IMR-90 (cell line): ENCODE measurements around the gene STRN.

Experiments
- BHLHE40 ChIP-seq: fragments of 150-350 bp; IDR thresholded peaks from 2 replicates; pipeline ENCODE4 v1.6.1; 2016; ENCODE audit warnings: mild to moderate bottlenecking, low read depth, low read length
- CTCF ChIP-seq: conservative IDR thresholded peaks from 2 replicates; pipeline ENCODE4 v1.5.1; 2012; ENCODE audit warnings: mild to moderate bottlenecking, low read depth, low read length, improper control_type of control experiment
- ELK1 ChIP-seq: fragments of 150-350 bp; IDR thresholded peaks from 2 replicates; pipeline ENCODE4 v1.6.1; 2016; ENCODE audit warnings: low read depth, mild to moderate bottlenecking, low read length, moderate library complexity, borderline replicate concordance
- MAFK ChIP-seq: IDR thresholded peaks from 2 replicates; pipeline ENCODE4 v1.6.1; 2012; ENCODE audit warnings: low read depth, low read length, improper control_type of control experiment
- MAZ ChIP-seq: IDR thresholded peaks from 2 replicates; pipeline ENCODE4 v1.6.1; 2012; ENCODE audit warnings: low read depth, mild to moderate bottlenecking, low read length, improper control_type of control experiment, moderate library complexity, borderline replicate concordance
- MXI1 ChIP-seq: IDR thresholded peaks from 2 replicates; pipeline ENCODE4 v1.6.1; 2012; ENCODE audit warnings: low read depth, mild to moderate bottlenecking, low read length, moderate library complexity, borderline replicate concordance
- NFE2L2 ChIP-seq: fragments of 150-350 bp; IDR thresholded peaks from 2 replicates; pipeline ENCODE4 v1.6.1; 2016; ENCODE audit warnings: low read depth, mild to moderate bottlenecking, low read length
- POLR2A ChIP-seq: IDR thresholded peaks from 2 replicates; pipeline ENCODE4 v1.6.1; 2012; ENCODE audit warnings: mild to moderate bottlenecking, low read depth, low read length
- RAD21 ChIP-seq: IDR thresholded peaks from 2 replicates; pipeline ENCODE4 v1.6.1; 2012; ENCODE audit warnings: low read length, improper control_type of control experiment
- RFX5 ChIP-seq: IDR thresholded peaks from 2 replicates; pipeline ENCODE4 v1.8.0; 2012; ENCODE audit warnings: low read depth, mild to moderate bottlenecking, low read length, moderate library complexity
- SMC3 ChIP-seq: fragments of 150-350 bp; IDR thresholded peaks from 2 replicates; pipeline ENCODE4 v1.6.1; 2016; ENCODE audit warnings: low read depth, mild to moderate bottlenecking, antibody characterized with exemption, low read length, moderate library complexity
- USF2 ChIP-seq: fragments of 150-350 bp; IDR thresholded peaks from 2 replicates; pipeline ENCODE4 v1.6.1; 2017; ENCODE audit warnings: mild to moderate bottlenecking, antibody characterized with exemption, low read length, low read depth

- no peak for TF ChIP-seq ELK1
- no peak for TF ChIP-seq CTCF
- no peak for TF ChIP-seq POLR2A
- TF ChIP-seq BHLHE40: no peak
- TF ChIP-seq MXI1: no peak
- TF ChIP-seq MAZ: no peak
- no peak for TF ChIP-seq RFX5
- TF ChIP-seq USF2: no peak
- no peak for TF ChIP-seq MAFK
- TF ChIP-seq RAD21: no peak
- no peak for TF ChIP-seq SMC3
- no peak for TF ChIP-seq NFE2L2
Measured at GRCh38 chr2:36949845-36950244, 16.5 kb downstream of the STRN start.
